Measurements from ENCODE around the gene TGFB3.
A peak's percentile ranks its signal among the peaks of the same experiment; 100 is the strongest.

Gene TGFB3

DNA sequence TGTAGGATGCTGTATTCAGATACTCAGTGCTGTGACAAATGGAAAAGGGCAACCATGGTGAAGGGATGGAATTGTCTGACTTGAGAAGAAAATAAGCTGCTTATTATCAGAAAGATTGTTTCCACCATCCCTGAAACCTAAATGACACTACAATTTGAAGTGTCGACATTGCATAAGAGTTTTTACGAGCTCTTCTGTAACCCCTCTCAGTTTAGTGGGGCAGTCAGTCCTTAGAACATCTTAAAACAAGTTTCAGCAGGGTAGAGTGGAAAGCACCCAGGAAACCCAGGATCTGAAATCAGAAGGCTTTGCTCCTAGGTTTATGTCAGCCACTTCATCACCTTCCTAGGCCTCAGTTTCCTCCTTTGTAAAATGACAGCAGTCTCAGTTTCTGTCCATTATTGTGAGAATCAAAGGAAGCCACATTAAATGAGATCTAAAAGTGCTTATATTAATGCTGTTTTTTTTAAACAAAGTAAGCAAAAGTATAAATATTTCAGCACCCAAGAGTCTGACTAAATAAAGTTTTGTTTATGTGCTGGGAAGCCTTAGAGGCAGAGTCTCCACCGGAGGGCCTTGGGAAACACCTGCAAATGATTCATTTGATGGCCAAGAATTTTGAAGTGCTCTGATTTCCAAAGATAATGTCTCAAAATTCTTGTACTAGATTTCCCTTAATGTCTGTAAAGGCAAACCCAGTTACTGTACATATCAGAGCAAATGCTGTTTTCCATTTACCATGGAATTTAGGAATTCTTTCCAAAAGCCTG is 5.6 kb upstream of the TGFB3 start:
- no peak for DNase-seq

DNA sequence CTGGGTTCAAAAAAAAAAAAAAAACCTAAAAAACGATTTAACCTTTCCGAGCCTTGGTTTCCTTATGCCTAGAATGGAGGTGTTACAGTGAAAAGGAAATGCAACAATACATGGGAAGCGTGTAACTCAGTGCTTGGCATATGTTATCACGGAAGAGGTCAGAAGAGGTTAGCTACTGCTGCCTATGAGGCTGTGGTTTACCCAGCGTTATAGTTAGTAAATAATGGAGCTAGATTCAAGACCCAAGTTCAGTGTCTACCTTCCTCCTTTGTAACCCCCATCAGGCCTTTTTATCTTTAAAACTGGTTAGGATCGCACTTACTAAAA is 4.6 kb upstream of the TGFB3 start:
- no peak for DNase-seq

DNA sequence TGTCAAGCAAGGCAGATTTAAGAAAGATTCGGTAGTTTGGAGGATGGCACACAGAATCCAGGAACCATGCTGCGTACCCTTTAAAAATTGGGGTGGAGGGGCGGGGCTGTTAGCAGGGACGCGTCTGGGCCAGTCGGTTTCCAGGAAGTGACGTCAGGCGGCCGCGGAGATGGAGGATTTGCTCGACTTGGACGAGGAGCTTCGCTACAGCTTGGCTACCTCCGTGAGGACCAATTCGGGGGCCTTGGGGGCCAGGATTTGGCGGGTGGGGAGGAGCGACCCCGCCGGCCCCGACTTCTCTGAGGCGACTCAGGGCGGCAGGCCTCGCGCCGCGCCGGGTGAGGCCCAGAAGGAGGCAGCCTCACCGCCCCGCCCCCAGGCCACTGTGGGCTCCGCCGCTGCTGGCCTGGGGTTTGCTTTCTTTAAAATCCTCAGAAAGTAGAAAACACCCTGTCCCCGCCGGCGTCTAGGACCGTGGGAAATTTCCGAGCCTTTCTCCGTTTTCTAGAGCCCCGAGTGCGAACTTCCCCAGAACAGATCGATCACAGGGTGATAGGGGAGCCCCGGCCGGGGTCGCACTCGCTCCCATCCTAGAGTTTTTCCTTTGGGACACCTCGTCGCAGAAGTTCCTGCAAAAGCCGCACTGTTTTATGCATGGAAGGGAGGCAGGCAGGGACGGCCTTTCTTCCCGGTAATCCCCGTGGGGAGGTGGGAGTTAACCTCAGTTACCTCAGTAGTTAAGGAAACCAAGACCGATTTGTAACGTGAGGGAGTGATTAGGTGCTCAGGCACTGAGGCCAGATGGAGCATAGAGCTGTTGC is 4.0 kb upstream of the TGFB3 start, which contains the start of gene IFT43:
TSS of gene IFT43 (plus strand) at position 146 of the 821 bp plus-strand sequence. CDS start at position 170, 24 bp downstream.
- DNase-seq = peak; percentile 90

DNA sequence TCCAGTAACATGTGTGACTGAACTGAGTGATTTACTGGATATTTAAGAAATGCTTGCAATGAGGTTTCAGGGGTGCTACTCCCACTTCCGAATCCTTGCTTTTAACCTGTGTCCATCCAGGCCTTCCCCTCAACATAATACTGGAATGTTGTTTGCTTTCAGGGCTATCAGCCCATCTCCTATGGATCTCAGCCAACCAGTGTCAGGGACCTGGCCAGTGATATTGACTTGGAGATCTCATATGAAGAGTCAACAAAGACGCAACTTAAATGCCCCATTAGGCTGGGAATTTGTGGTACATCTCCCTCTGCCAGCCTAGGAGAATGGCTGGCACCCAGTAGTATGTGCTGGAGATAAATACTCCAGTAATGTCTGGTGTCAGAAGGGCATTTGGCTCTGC is 2.9 kb upstream of the TGFB3 start:
- no peak for DNase-seq

DNA sequence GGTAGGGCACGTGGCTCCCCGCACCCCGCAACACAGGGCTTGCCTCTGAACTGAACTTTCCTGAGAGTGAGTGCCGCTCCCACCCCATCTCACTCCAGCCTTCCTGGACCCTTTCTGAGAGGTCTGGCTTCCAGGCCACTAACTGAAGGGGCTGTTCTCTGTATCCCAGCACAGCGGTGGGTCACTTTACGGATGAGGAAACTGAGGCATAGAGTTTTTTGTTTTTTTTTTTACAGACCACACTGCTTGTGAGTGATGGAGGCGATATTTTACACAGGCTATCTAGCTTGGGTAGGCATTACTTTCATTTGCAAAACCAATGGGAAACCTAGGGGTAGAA is 1.2 kb upstream of the TGFB3 start:
- DNase-seq = no peak

DNA sequence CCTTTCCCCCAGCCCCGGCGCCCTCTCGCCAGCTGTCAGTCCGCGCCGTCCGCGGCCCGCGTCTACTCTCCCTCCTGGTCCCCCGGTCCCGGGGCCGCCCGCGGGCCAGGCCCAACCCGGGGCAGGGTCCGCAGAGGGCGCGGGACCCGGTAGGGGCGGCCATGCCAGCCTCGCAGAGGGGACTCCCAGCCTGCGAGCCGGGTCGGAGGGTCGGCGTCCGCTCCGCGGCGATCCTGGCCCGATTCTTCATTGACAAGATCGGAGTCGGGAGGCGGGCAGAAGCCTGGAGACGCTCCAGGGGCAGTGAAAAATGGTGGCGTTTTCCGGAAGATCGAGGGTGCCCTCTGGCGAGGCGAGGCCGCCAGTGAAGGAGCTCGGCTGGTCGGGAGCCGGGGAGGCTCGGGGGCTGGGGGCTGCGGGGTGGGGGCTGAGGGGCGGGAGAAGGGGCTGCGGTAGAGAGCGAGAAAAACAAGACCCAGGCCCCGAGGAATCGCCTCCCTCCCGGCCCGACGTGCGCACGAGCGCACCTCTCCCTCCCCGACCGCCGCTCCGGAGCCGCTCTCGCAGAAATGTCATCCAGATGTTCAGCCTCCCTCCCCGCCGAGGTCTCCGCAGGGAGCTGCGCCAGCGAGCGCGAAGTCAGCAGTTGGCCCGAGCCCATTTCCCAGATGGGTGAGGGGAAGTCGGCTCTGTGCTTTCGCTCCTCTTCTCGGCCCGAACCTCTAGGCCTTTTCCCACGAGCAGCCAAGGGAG is 647 bp upstream of the TGFB3 start:
- peak; percentile 99 for DNase-seq

DNA sequence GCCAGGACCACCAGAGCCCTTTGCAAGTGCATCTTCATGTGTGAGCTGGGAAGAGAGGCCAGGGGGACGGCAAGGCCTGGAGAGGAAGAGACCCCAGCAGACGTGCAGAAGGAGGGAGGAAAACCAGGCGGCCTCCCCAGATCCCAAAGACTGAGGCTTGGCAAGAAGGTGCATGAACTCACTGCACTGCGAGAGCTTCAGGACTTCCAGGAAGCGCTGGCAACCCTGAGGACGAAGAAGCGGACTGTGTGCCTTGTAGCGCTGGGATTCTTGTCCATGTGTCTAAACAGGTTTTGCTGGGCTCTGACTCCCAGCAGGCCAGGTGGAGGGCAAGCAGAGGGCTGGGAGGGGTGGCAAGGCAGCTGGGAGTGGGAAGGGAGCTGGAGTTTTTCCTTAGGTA is 939 bp downstream of the TGFB3 start:
- DNase-seq = peak; percentile 35

DNA sequence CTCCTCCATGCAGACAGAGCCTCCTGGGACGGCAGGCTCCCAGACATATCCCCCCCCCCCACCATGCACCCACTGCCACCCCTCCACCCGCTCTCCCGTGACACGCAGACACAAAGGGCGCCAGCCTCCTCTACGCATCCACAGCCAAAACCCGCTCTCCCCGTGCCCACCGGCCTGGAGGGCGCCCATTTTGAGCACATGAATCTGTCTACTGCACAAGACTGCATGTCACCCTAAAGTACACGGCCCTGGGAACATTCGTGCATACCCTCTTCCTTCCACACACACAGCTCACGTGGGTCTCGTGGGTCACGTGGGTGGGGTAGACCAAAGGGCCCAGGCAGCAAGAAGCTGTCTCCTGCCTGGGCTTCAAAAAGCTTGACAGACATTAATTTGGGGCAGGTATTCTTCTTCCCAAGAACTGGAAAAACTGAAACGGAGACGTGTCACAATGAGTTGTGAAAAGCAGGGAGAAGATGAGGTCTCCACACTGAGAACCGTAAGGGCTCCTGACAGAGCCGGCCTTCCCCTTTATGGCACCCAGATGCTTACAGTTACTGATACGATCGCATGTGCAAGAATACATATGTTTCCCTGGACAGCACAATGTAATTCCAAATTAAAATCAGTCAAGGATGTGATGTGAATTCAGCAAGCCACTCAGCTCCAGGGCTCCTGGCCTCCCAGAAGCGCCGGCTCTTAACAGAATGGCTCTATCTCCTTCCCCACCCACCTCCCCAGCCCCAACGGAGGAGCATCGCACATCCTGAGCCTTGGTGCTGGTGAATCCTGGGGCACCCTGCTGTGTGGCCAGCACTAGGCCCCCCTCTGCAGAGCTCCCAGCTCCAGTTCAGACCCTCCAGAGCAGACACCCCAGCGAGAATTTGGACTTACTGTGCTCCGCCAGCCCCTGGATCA is 1.9 kb downstream of the TGFB3 start:
- peak; percentile 34 for DNase-seq

DNA sequence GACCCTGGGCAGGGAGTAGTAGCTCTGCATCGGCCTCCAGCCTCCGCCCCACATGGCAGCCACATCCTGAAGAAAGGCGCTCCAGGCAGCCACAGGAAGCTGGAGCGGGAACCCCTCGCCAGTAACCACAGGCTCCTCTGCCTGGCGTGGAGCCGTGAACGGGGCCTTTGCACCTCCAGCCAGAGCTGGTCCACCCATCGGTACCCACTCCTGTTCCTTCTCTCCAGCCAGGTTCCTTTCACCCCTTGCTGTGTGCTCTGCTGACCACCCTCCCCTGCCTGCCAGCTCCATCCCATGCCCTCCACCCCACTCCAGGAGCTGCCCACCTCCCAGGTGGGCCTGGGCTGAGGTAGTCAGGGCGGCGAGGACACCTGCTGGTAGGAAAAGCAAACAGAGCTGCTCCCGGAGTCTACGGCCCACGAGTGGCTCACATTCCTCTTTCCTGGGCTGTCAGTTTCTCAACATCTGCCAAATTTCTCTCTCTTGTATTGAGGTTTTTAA is 2.7 kb downstream of the TGFB3 start:
- DNase-seq = peak; percentile 37

DNA sequence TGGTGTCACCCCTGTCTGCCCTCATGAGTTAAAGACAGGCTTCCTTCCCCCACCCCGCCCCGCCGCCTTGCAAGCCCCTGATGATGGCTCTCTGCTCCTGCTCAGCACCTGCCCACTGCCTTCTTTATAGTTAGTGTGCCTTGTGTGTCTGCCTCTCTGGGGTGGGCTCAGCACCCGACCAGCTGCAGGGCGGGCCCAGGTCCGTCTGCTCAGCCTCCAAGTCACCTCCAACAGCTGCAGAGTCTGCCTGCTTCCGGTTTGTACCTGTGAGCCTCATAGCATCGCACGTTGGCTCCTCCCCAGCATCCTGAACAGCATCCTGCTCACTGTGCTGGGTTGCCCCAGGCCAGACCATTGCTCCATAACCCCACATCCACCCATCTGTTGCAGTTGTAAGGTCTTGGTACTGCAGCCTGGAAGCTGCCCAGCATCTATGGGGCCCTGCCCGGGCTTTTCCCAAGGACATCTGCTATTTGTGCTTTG is 3.5 kb downstream of the TGFB3 start:
- no peak for DNase-seq

DNA sequence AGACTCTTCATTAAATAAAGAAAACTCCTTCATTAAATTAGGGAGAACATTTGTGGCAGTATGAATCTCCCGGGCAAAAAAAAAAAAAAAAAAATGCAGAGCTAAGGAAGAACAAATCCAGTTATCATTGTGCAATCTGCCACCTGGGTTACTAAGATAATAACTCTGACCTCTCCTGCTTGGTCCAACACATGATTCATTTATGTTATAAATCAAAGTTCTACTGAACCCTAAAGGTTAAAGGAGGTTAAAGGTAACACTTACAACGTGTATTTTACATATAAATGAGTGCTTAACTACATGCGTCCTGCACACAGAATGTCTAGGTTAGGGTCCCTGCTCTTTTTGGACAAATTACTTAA is 4.2 kb downstream of the TGFB3 start:
- no peak for DNase-seq

DNA sequence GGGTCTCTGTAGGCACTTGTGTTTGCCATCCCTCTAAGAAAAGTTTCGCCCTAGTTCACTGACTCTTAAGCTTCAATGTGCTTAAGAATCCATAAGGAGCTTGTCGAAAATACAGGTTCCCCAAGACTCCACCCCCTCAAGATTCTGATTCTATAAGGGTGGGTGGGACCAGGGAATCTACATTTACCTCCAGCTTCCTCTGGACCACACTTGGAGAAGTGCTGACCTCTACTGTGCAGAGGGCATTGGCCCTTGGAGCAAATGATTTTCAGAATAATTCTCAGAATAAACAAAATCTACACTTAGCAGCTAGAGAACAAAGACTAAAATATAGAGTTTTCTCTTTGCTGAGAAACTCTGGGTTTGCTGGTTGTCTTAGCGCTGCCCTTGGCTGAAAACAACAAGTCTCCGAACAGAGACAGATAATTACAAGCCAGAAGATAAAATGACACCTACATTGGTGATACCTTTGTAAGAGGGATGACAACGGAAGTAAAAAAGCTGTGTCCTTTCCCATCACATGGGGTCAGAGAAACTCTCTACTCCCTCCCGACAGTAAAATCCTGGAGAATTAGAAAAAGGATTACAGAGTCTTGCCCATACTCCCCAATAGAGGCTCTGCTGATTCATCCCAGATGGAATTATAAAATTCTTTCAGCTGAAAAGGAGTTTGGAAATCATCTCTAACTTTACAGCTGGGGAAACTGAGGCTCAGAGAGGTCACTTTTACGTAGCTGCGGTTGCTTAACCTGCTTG is 4.8 kb downstream of the TGFB3 start:
- no peak for DNase-seq

DNA sequence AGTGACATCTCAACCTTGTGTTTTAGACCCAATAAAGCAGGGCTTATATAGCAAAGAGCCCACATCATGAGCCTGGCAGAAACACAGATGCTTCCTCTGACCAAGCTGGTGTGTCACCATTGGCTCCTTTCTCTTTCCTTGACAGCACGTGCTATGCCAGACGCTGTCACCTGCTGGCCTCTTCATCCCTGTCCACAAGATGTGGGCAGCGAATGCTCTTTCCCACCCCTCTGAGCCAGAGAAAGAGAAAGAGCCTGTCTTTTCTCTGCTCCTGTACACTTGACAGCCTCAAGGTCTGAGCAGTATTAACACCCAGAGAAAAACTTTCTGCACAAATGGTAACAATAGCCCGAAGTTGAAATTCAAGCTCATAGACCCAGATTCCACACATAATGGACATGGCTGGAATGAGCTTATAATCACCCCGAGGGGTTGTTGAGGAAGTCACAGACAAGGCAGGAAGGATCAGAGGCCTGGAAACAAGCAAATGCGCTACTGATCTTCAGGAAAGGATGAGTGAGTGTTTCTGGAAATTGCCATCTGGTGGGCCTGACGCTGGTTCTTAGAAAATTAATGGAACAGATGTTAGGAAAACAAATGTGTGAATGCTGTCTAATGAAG is 8.9 kb downstream of the TGFB3 start:
- DNase-seq = no peak

DNA sequence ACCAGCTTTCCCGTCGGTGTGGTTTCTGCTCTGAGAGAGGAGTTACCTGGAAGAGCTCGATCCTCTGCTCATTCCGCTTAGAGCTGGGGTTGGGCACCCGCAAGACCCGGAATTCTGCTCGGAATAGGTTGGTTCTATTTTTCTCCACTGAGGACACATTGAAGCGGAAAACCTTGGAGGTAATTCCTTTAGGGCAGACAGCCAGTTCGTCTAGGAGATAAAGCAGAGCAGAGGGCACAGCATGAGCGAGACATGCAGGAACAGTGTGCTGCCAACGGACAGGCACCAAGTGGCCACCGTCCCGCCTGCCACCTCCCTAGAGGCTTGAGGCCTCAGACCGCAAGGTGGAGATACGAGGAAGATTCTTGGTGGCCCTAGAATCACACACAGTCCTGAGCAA is 10.3 kb downstream of the TGFB3 start:
- no peak for DNase-seq

DNA sequence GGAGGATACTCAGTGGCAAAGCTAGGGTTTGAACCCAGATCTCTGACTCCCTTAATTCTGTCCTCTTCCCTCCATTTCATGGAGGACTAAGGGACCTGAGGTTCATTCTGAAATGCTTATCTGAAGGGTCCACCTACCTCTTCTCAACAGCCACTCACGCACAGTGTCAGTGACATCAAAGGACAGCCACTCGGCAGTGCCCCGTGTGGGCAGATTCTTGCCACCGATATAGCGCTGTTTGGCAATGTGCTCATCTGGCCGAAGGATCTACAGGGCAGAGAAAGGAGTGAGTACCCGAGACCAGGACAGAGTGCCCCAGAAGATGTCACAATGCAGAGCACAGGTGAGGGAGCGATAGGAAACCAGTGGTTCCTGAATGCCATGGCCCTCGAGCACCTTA is 10.8 kb downstream of the TGFB3 start:
- DNase-seq = no peak

DNA sequence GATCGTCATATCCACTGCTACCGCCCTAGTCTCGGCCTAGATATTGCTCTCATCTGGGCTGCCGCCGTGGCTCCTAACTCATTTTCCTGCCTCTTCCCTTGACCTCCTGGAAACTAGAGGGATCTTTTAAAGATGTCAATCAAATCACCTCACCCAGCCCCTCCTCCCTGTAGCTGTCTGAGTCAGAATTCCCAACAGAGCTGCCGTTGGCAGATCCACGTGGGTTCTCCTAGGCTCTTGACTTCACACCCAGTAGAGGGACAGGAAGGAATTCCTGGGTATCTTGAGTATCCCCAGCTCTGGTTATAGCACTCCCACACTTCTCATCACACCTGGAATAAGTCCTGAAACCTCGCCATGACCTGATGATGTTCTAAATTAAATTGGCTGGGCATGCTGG is 11.9 kb downstream of the TGFB3 start:
- no peak for DNase-seq

DNA sequence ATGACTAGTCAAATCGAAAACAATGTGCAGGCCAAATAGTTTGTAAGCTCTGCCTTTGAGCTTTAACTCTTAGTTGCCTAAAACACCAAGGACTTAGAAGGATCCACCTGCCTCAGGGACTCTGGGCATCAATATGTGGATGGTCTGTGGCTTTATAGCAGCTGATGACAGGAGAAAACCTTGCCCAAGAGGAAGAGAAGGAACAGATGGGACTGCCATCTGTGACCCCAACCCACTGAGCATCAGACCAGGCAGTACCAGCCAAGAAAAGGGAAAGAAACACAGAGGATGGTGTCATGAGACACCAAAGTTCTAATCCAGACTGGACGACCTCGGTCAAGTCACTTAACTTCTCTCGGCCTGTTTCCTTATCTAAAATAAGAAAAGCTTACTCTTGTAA is 12.7 kb downstream of the TGFB3 start:
- DNase-seq = no peak

DNA sequence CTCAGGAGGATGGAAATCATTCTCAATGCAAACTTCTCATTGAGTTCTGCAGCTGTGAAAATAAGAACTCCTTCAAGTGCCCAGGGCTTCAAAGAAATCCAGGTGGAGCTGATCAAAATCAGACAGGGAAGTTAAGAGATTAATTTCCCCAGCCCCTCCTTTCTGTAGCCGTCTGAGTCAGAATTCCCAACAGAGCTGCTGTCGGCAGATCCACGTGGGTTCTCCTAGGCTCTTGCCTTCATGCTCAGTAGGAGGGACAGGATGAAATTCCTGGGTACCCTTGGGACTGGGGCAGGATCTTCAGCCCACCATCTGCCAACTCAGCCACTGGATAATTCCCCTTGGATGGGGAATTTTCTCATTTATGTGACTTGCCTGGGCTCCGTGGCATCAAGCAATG is 13.3 kb downstream of the TGFB3 start:
- no peak for DNase-seq

DNA sequence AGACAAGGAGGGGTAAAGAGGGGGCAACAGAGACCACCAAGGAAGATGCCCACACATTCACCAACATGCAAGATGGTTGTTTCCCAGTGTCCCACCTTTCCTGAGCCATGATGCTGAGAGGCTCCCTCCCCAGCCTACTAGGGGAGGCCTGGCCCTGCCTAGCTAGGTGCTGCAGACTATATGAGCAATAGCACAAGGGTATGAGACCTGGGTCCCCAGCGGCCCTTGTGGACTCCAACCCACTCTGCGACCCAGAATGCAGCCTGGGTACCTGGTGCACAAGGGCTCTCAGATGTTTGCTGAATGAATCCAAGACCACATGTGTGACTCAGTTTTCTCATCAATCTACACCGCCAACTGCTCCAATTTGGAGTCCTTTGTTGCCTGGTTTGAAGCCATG is 13.9 kb downstream of the TGFB3 start:
- no peak for DNase-seq

DNA sequence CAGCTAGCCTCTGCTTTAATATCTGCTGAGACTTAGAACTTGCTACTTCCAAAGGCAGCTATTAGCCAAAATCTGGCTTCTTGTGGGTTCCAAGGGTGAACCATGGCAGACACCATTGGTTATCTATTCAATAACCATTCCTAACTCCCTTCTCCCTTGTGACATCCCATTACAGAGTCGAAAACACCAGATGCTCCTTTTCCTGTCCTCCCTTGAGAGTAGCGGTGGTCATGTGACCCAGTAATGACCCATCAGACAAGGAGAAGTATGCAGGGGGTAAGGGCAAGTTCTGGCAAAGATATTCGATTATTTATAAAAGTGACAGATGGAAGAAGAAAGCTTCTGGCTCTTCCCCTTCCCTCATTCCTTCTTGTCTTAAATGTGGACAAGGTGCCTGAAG is 20.1 kb downstream of the TGFB3 start:
- no peak for DNase-seq

DNA sequence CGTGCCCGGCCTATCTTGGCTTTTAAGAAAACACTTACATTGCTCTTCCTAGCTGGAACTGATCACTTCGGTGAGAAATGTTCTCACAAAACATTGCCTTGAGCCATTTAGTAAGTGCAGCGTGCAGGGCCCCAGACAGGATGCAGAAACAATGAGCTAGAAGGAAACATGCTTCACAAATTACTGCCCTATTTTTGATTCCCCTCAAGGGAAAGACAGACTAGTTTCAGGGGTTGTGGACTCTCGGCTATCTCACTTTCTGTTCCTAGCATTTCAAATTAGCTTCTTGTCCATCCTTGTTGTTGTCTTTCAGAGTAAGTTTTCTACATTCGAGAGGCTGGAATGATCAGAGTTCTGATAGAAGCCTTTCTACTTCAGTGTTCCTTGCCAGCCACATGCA is 21.6 kb downstream of the TGFB3 start:
- no peak for DNase-seq

Measured in right kidney (tissue), 1 donor.